ENCODE results near the gene PPP2R5C.

Gene PPP2R5C

GRCh38 chr14:101934601-101935150, 173.2 kb downstream of the PPP2R5C start:
- no peak for DNase-seq (ENCODE audit: low read depth in 2 of 2)
- H3K4me3 ChIP-seq (replicated peaks in 1 of 2; ENCODE audit: low read depth in 2 of 2, low read length in 2 of 2) = no peak overlapping the region
- TF ChIP-seq CTCF (IDR thresholded peaks at IDR 0.05; ENCODE audit: low read depth, low read length) = no peak

GRCh38 chr14:101937926-101938767, 176.6 kb downstream of the PPP2R5C start:
- TF ChIP-seq CTCF (IDR thresholded peaks at IDR 0.05; ENCODE audit: low read depth, low read length) = no peak
- DNase-seq (ENCODE audit: low read depth in 2 of 2) = no peak
- no peak overlapping the region for H3K4me3 ChIP-seq (replicated peaks in 1 of 2; ENCODE audit: low read depth in 2 of 2, low read length in 2 of 2)

GRCh38 chr14:101939646-101940170, 178.2 kb downstream of the PPP2R5C start:
- no peak for DNase-seq (ENCODE audit: low read depth in 2 of 2)
- H3K4me3 ChIP-seq (replicated peaks in 1 of 2; ENCODE audit: low read depth in 2 of 2, low read length in 2 of 2) = no peak overlapping the region
- no peak for TF ChIP-seq CTCF (IDR thresholded peaks at IDR 0.05; ENCODE audit: low read depth, low read length)

- TF ChIP-seq CTCF (IDR thresholded peaks at IDR 0.05; ENCODE audit: low read depth, low read length) = no peak
- DNase-seq (ENCODE audit: low read depth in 2 of 2) = no peak
Observed at GRCh38 chr14:101944451-101944850, 182.9 kb downstream of the PPP2R5C start.

GRCh38 chr14:101945171-101945570, 183.7 kb downstream of the PPP2R5C start:
- H3K4me3 ChIP-seq (replicated peaks in 1 of 2; ENCODE audit: low read depth in 2 of 2, low read length in 2 of 2) = no peak overlapping the region
- DNase-seq (ENCODE audit: low read depth in 2 of 2) = no peak
- no peak for TF ChIP-seq CTCF (IDR thresholded peaks at IDR 0.05; ENCODE audit: low read depth, low read length)

More at GRCh38 chr14:101944451-101944850, 182.9 kb downstream of the PPP2R5C start:
- H3K4me3 ChIP-seq (replicated peaks in 1 of 2; ENCODE audit: low read depth in 2 of 2, low read length in 2 of 2) = no peak overlapping the region

GRCh38 chr14:101947577-101947903, 186.0 kb downstream of the PPP2R5C start:
- peak in 1 of 2 donors; percentile 23 for DNase-seq (ENCODE audit: low read depth in 2 of 2)
- H3K4me3 ChIP-seq (replicated peaks in 1 of 2; ENCODE audit: low read depth in 2 of 2, low read length in 2 of 2) = peak overlapping the region; percentile 64 to 79

More at GRCh38 chr14:101947577-101947903, 186.0 kb downstream of the PPP2R5C start:
- no peak for TF ChIP-seq CTCF (IDR thresholded peaks at IDR 0.05; ENCODE audit: low read depth, low read length)

Measured in cardiac fibroblast (primary cell).